HG03521 (cell line): ENCODE measurements around the gene AURKB.
"Not testable (repeated sequence)": the region's sequence is repeated elsewhere in the genome, so short reads cannot be mapped to it uniquely, and the experiment has no call there.

Source experiments
- ATAC-seq: cut with Tn5 transposase; IDR thresholded peaks from one replicate; pipeline ENCODE4 v1.9.1; 2021; ENCODE audit warnings: mild to moderate bottlenecking, moderate library complexity; ENCODE audit not compliant: unreplicated experiment

The AURKB gene

DNA sequence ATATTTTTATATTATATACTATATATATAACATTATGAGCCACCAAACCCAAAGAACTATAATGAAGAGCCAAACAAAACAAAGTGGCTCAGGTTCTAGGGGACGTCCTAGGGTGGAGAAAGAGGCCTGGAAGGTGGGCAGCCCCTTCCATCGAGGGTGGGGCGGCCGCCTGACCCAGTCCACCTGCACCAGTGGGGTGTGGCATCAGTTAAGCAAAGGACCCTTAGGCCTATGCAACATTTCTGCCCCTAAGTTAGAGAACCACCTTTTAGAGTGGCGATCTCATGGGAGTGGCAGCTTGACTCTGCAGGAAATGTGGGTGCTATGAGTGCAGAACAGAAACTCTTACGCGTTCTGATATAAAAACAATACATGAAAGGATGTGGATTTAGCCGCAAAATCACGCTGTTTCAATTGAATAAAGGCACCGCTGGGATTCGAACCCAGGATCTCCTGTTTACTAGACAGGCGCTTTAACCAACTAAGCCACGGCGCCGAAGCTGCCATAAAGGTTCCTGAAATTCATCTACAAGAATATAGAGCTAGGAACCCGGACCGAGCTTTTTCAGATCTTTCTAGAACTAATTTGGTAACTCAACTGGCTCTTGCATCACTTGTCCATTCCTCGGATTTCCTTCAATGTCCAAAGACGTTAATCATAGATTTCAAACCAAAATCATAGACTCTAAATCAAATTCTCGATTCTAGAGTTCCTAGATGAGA, 15.6 kb upstream of the AURKB start:
- no peak for ATAC-seq

DNA sequence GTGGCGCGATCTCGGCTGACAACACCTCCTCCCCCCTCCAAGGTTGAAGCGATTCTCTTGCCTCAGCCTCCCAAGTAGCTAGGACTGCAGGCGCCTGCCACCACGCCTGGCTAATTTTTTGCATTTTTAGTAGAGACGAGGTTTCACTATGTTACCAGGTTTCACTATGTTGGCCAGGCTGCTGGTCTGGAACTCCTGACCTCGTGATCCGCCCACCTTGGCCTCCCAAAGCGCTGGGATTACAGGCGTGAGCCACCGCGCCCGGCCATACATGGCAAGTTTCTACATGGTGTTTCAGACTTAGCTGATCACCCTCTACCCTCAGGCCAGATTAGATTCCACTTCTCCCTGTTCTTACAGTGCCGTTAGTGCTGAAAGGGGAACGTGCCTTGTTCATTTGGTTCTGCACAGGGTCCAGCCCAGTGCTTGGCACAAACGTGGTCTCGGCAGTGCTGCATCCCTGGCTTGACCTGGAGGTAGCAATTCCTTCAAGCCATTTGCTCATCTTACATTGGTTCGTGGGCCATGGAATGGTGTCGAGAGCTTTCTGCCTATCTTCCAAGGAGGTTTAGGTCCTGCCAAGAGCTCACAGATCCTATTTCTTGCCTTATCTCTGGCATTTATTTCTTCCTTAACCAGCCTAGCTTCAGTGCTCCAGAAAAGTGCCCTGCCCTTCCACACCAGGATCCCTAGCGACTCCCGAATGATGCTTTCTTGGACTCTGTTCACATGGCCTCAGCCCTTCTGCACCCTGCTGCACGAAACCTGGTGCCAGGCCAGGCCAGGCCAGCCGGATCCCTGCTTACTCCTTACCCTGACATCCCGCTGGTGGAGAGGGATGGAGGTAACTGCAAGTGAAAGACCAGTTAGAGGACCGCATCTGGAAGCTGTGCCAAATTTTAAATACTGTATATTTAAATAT, 14.8 kb upstream of the AURKB start:
- ATAC-seq: no peak

DNA sequence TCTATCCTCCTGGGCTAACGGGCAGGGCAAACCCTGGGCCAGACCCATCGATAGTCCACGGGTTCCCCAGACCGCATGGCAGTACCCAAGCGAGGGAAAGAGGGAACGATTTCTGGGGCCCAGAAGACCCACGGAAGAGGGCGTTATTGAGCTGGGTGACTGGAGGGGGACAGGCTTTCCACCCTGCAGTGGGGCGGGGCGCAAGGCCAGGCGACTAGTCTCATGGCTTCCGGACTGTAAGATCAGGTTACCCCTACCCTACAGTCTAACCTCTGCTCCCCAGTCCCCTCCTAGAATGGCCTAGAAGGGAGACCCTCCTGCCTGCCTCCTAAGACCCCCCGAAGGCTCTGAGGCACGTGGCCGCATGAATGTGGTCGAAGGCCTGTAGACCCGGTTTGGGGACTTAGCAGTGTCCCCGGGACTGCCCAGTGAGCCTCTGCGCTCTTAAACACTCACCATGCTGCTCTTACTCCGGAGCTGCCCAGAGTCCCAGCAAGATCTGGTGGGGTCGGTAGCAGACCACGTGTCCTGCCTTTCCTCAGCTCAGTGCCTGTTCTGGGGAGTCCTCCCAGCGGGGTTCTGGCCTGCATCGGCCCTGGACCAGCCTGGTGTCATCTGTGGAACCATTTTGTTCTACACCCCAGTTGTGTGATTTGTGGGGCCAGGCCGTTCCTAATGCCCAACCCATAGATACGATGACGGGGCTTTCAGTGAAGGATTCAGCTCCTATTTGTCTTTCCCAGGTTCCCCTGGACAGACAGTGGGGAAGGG, 13.2 kb upstream of the AURKB start:
- ATAC-seq: no peak

DNA sequence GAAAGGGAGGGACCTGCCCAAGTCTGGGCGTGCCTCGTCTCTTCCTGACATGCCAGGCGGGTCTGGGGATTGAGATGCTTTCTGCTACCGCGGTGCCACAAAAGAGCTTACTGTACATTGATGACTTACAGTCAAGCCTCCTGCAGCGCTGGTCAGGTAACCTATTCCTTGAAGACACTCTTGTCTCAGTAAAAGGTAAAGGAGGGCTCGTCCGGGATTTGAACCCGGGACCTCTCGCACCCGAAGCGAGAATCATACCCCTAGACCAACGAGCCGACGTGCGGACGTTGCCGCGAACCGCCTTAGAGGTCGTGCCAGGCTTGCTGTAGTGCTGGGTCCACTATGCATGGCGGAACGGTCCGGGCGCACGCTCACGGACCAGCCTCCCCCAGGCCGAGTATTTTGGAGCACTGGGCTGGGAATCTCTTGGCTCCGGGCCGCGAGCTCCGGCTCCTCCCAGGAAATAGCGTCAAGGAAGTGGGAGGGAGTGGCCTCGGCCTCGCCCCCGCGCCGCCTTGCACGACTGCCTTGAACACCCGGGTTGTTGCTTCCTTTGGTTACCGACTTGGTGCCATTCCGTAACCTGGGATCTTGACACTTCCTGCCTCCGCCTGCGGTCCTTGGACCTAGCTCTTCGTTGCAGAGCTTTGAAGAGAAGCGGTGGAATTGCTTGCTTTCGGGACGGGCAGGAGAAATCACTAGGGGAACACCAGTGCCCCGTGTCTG, 12.4 kb upstream of the AURKB start:
- peak; percentile 34 for ATAC-seq

DNA sequence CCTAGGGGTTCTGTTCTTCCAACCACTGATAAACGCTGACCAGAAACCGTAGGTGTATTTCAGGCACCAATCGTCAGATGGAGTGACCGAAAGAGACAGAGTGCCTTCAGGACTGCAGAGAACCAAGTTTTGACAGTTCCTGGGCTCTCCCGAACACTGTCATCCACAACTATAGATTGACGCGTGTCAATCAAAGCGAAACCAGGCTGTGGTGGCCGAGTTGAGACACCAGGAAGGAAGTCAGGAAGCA, 11.9 kb upstream of the AURKB start:
- ATAC-seq: peak; percentile 21

DNA sequence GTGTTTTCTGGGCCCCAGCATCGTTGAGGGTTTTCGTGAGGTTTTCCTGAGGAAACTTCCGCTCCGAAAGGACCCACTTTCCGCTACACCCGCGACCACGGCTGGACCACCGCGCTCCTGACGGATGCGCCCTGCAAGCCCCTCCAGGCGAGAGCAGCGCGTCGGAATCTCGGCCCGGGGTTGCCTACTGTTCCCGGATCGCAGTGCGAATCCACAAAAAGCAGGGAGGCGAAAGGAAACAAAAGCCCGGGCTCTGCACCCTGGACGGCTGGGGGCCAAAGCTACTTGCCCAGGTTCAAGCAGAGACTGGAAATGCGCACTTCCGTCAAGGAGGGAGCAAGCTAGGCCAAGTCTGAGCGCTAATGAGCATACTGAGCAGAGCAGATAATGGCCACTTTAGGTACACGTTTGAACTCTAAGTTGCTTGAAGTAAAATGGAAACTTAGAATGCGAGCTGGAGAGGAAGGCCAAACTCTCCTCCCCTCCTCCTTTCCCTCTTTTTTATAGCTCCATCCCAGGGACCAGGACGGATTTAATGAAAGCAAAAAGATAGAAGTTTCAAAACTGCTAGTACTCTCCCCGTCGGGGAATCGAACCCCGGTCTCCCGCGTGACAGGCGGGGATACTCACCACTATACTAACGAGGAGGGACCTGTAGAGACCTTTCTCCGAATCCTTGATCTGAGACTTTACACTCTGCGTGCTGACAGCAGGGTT, 11.4 kb upstream of the AURKB start:
- peak; percentile 32 for ATAC-seq

DNA sequence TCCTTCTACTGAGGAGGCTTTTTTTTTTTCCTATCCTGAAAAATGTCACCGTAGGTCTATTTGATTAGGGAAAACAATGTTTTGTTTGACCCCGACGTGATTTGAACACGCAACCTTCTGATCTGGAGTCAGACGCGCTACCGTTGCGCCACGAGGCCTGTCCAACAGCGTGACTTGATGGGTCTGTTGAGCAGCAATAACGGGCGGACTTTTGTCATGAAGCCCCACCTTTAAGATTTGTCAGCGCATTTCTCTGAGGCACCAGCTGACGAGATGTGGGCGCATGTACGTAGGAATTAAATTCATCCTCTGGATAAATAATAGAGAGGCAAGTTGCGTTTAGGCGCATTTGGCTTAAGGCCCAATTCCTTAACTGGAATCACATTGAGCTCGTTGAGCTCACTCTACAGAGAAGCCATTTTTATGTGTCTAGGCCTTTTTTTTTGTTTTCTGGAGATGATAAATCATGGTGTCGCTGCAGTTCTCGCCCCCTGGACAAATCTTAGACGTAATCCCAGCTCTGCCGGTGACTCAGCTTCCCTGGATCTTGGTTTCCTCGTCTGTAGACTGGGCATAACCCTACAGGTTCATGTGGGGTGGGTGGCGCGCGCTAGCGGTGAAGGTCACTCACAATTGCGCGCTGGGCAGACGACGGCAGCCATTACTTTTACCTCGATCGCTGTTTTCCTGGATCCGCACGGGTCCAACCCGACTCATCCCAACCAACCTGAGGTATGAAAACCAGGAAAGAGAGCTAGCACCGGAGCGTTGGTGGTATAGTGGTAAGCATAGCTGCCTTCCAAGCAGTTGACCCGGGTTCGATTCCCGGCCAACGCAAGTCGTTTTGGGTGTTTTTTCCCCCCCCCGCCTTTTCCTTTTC, 10.6 kb upstream of the AURKB start:
- peak; percentile 18 for ATAC-seq

DNA sequence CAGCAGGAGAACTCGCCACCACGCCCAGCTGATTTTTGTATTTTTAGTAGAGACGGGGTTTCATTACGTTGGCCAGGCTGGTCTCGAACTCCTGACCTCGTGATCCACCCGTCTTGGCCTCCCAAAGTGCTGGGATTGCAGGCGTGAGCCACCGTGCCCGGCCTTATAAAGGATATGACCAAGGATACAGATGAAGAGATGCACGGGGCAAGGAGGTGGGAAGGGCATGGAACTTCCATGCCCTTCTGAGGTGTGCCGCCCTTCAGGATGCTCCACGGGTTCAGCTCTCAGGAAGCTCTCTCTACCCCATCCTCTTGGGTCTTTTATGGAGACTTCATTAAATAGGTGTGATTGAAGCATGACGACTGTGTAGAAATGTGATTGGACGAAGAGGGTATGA, 3.6 kb upstream of the AURKB start:
- not testable (repeated sequence) for ATAC-seq

DNA sequence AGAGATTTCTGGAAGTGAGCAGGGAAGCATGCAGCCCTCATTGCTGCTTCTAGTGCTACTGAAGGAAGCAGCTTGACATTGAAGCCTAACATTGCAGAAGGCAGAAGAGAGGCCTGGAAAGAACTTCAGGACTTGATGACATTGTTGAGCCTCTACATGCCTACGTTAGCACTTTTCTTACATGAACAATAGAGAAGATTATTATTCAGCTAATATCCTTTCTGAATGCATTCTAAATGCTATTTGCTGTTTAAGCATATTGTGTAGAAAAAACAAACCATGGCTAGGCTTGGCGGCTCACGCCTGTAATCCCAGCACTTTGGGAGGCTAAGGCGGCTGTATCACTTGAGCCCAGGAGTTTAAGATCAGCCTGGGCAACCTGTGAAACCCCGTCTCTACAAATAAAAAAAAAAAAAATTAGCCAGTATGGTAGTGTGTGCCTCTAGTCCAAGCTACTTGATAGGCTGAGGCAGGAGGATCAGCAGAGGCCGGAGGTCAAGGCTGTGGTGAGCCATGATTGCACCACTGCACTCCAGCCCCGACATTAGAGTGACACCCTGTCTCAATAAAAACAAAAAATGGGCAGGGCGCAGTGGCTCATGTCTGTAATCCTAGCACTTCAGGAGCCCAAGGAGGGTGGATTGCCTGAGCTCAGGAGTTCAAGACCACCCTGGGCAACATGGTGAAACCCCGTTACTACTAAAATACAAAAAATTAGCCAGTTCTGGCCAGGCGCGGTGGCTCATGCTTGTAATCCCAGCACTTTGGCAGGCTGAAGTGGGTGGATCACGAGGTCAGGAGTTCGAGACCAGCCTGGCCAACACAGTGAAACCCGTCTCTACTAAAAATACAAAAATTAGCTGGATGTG, 2.2 kb upstream of the AURKB start:
- ATAC-seq: no peak

DNA sequence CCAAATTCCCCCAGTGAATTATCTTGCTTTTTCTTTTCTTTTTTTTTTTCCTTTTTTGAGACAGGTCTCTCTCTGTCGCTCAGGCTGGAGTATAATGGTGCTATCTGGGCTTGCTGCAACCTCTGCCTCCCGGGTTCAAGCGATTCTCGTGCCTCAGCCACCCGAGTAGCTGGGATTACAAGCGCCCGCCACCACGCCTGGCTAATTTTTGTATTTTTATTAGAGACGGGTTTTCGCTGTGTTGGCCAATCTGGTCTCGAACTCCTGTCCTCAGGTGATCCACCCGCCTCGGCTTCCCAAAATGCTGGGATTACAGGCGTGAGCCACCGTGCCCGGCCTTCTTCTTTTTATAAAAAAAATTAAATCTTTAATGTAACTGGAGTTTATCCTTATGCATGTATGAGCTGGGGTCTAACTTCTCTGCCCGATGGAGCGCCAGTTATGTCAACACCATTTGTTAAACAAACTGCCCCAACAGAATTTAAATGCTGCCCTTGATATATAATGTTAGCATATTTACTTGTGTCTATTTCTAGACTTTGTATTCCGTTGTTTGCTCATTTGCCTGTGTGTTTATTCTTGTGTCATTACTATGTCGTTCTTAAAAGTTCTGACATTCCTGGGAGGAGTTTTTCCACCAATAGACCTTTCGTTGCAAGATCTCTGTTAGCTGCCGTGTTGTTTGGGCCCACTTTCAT, 535 bp upstream of the AURKB start:
- no peak for ATAC-seq

DNA sequence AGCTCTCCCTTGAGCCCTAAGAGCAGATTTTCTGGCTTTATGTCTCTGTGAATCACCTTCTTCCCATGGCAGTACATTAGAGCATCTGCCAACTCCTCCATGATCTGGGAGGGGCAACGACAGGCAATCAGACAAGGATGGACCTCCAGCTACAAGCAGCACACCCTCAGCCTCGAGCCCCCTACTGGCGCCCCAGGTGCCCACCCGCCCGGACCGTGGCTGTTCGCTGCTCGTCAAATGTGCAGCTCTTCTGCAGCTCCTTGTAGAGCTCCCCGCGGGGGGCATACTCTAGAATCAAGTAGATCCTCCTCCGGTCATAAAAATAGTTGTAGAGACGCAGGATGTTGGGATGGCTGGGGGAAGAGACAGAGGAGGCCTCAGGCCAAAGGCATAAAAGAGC, 3.8 kb downstream of the AURKB start:
- no peak for ATAC-seq

DNA sequence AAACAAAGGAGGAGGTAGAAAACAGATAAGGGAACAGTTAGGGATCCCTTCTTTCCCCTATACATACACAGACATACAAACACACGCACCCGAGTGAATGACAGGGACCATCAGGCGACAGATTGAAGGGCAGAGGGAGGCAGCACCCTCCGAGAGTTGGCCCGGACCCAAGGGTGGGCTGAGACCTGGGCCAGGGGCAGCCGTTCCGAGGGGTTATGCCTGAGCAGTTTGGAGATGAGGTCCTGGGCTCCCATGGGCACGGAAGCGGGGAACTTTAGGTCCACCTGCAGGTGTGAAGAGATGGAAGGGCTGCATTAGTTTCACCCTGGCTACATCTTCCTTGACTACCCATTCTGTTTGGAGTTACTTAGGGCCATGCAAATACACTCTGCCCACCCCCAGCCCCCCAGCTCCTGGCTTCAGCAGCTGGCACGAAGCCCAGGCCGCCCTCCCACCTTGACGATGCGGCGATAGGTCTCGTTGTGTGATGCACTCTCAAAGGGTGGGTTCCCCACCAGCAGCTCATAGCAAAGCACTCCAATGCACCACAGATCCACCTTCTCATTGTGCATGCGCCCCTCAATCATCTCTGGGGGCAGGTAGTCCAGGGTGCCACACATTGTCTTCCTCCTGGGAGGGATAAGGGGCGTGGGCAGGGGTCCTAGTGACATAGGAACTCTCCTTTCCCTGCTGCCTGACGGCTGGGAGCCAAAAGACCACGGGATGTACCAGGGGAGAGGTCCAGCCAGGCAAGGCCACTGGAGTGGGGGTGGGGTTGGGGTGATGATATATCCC, 5.4 kb downstream of the AURKB start:
- no peak for ATAC-seq

DNA sequence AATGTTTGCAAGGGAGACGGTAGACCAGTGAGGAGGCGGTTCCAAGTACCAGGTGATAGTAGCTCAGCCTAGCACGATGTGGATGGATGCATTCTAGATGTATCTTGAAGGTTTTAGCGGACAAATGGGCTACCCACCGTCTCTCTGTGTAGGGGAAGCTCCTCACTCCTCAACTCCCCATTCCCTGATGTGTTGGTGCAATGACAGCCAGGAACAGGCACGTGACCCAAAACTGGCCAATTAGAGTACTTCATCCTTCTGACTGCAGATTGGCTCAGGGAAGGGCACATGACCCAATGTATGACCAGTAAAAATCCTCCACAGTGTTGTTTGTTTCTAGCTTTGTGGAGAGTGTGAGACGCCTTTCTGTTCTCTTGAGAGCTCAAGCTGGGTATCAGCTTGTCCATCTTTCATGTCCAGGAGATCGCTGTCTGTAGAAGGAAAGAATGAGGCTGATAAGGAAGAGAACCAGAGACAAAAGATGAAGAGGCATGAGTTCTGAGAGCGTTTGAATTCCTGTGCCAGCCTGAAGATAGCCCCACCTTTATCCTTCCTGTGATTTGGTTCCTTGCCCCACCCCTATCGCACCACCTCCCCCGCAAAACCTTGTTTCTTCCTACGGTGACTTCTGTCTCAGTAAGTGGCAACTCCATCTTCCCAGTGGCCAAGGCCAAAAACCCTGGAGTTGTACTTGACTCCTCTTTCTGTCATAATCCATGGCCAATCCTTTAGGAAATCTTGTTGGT, 18.1 kb downstream of the AURKB start:
- no peak for ATAC-seq

DNA sequence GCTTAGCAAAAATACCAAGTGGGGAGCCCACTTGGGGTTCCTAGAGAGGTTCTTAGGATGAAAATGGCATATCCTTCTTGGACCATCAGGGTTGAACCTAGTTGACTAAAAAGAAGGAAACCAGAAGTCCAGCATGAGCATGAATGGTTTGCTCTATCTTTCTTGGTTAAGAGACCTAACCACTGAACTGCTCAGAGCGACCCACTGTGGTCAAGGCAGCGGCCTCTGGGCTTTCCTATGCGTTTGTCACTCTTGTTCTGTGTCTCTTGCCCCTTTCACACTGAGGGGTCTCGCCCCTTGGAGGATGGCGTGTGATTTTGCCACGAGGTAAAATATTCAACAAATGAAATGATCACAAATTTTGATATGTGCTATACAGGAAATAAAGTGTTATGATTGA, 19.9 kb downstream of the AURKB start:
- no peak for ATAC-seq

DNA sequence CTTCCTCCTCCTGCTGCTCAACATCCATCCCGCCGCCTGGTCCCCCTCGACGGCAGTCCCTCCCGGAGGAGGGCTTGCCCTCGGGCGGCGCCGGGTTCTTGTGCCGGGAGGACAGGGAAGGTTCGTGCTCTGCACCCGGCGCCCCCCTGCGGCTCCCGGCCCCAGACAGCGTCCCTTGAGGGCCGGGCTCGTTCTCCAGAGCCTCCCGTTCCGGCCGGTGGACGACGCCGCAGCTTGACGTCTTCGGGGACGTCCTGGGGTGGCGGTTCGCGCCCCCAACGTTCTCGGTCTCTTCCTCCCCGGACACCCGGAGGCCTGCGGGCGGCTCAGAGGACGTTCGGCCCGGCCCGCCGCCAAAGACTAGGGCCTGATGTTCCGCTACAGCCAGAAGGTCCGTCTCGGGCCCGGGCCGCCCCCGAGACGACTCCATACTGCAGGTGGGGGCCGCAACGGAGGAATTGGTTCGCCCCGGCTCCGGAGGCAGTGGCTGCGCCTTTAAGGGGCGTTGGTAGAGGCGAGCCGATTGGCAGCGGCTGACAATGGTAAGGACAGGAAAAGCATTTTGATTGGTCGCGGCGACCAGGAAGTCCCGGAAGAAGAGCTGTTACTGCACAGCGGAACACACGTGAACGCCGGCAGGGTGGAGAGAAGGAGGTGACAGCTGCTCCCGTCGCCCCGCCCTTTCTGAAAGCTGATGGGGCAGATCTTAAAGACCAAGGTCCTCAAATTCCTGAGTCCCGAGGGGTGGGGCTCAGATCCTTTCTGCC, 20.5 kb downstream of the AURKB start, which contains the start of gene BORCS6:
BORCS6 (minus strand) TSS at position 470 of the 767 bp plus-strand sequence; CDS start at position 430, 40 bp downstream.
- ATAC-seq: peak; percentile 52
